Stimulated activated CD8-positive, alpha-beta memory T cell treated with anti-CD3 and anti-CD28 coated beads, Interleukin-4, amount 100 ng/mL, for 4 hours (primary cell): Measurements from ENCODE around the gene THBS1.

Experiments used
- DNase-seq, 2 donors: peaks; one replicate each; pipeline ENCODE4 v3.0.0-alpha.2; 2020; ENCODE audit warnings: low read depth in 2 of 2, low spot score in 1 of 2

The THBS1 gene

DNA sequence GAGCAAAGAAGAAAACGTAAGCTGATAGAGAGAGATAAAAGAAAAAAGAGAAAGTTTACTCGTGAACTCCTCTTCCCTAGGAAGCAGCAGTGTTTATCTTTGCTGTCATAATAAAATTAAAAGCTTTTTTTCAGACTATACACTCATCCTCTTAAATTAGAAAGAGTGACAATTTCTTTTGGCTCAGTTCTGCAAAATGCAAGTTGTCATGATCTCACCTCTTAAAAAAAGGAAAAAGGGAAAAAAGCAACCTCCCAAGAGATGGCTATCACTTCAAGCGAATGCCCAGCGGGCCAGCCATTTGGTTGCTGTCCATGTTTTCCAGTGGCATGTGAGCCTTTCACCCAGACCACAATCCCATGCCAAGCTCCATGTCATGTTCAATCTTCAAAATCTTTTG, 7.0 kb upstream of the THBS1 start:
- DNase-seq: no peak

- DNase-seq: no peak
Measured at GRCh38 chr15:39574427-39574826, 6.5 kb upstream of the THBS1 start.

GRCh38 chr15:39575180-39575579, 5.7 kb upstream of the THBS1 start:
- DNase-seq: no peak

- DNase-seq: no peak
Measured at GRCh38 chr15:39578851-39579486, 1.9 kb upstream of the THBS1 start.

- no peak for DNase-seq
Measured at GRCh38 chr15:39579487-39580116, 1.3 kb upstream of the THBS1 start.

DNA sequence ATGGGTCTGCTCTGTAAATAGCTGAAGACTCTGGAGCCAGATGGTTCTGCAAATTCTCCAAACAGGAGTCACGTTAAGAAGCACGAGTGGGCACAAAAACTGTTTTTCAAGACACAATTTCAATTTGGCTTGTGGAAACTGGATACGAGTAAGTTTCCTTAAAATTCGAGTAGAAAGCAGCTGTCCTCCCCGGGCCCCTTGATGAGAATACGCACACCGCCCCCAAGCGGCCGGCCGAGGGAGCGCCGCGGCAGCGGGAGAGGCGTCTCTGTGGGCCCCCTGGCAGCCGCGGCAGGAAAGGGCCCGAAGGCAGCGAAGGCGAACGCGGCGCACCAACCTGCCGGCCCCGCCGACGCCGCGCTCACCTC, 778 bp upstream of the THBS1 start:
- peak; percentile 66 to 77 for DNase-seq

DNA sequence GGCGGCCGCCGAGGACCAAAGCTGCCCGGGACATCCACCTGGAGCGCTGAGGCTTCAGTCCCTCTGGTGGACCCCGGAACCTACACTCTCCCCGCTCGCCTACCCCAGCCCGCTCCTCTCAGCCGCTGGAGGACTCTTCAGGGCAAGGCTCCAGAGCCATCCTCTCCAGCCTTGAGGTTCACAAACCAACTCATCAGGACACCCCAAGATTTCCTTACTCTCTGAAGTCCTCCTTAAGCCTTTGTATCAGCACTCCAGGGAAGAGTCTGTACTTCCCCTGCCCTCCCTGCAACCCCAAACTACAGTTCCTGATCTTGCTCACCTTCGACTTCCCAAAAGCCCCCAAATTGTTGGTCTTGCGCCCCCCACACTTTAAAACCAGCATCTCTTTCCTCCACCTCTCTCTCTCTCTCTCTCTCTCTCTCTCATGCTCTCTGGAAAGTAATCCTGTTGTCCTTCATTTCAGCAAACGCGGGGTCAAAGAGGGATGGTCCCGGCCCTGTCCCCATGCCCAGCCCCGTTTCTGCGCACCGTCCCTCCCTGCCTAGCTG, 438 bp downstream of the THBS1 start:
- no peak for DNase-seq

DNA sequence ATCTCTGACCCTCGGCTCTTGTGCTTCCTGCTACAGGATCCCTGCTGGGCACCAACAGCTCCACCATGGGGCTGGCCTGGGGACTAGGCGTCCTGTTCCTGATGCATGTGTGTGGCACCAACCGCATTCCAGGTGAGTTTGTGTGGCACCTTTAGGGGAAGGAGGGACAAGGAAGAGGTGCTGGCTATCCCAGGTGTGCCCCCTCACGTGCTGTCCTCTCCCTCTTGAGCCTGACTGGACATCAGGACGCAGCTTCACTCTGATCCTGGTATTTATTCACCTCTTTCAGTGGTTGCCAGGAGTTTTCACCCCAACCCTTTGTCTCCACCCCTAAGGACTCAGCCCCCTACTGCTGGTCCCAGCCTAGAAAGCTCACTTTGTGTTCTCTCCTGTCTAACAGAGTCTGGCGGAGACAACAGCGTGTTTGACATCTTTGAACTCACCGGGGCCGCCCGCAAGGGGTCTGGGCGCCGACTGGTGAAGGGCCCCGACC, 960 bp downstream of the THBS1 start:
- no peak for DNase-seq

DNA sequence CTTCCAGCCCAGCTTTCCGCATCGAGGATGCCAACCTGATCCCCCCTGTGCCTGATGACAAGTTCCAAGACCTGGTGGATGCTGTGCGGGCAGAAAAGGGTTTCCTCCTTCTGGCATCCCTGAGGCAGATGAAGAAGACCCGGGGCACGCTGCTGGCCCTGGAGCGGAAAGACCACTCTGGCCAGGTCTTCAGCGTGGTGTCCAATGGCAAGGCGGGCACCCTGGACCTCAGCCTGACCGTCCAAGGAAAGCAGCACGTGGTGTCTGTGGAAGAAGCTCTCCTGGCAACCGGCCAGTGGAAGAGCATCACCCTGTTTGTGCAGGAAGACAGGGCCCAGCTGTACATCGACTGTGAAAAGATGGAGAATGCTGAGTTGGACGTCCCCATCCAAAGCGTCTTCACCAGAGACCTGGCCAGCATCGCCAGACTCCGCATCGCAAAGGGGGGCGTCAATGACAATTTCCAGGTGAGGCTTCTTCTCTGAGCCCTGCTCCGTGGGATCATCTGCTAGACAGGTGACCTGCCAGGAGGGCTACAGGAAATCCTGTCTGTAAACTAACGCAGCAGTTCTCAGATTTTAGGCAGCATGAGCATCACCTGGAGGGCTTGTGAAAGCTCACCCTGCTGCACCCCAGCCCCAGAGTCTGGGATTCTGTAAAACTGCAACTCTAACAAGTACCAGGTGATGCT, 1.6 kb downstream of the THBS1 start:
- DNase-seq: no peak

DNA sequence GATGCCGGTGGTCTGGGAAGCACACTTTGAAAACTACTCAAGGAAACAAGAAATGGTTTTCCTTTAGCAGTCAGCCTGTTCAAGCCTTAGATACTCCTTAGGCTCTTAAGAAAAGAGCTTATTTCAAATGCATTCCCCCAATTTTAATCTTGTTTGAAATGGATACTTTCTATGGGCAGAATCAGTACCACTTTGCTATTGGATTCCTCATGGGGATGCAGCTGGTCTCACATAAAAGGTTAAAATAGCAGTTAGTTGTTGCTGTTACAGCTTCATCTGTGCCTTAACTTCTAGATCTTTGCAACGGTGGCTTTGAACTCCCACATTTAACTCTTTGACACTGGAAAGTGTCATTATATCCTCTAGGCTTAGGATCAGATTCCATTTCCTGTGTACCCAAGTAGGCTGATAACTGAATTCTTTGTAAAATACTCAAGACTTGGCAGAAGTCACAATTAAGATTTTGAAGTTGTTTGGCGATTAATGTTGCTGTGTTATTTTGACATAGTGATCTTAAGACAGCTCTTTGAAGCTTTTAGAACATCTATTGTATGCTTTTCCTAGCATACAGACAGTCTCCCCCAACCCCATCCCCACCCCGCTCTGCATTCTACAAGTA, 2.2 kb downstream of the THBS1 start:
- DNase-seq: no peak

GRCh38 chr15:39583596-39584265, 2.9 kb downstream of the THBS1 start:
- DNase-seq: no peak

DNA sequence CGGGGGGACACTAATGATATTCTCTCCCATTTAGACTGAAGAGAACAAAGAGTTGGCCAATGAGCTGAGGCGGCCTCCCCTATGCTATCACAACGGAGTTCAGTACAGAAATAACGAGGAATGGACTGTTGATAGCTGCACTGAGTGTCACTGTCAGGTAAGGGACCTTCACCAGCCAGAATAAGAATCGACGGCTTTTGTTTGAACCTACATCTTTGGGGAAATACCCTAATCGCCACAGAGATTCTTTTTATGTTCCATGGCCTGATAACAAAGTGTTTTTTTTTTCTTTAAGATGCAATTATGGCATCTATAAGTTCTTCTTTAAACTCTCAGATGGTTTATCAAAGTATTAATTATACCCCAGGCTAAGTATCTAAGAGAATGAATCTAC, 3.4 kb downstream of the THBS1 start:
- no peak for DNase-seq

GRCh38 chr15:39584662-39585388, 3.9 kb downstream of the THBS1 start:
- DNase-seq: no peak

DNA sequence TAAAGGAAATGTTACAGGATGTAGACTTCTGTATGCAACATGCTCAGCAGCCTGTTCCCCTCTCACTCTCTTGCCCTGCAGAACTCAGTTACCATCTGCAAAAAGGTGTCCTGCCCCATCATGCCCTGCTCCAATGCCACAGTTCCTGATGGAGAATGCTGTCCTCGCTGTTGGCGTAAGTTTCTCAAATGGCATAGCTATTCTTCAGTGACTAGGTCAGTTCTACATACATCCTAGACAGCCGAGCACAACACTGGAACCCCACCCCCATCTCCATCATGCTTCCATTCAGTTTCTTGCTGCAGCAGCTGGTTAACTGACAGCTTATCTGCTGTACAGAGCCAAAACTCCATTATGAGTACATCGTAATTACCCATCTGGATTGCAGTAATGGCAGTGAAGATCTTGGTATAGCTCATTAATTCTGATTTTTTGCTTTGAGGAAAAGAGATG, 4.5 kb downstream of the THBS1 start:
- DNase-seq: no peak

- DNase-seq: no peak
Measured at GRCh38 chr15:39585871-39586301, 5.0 kb downstream of the THBS1 start.

GRCh38 chr15:39586387-39587095, 5.7 kb downstream of the THBS1 start:
- DNase-seq: no peak

- no peak for DNase-seq
Measured at GRCh38 chr15:39587096-39587721, 6.3 kb downstream of the THBS1 start.

DNA sequence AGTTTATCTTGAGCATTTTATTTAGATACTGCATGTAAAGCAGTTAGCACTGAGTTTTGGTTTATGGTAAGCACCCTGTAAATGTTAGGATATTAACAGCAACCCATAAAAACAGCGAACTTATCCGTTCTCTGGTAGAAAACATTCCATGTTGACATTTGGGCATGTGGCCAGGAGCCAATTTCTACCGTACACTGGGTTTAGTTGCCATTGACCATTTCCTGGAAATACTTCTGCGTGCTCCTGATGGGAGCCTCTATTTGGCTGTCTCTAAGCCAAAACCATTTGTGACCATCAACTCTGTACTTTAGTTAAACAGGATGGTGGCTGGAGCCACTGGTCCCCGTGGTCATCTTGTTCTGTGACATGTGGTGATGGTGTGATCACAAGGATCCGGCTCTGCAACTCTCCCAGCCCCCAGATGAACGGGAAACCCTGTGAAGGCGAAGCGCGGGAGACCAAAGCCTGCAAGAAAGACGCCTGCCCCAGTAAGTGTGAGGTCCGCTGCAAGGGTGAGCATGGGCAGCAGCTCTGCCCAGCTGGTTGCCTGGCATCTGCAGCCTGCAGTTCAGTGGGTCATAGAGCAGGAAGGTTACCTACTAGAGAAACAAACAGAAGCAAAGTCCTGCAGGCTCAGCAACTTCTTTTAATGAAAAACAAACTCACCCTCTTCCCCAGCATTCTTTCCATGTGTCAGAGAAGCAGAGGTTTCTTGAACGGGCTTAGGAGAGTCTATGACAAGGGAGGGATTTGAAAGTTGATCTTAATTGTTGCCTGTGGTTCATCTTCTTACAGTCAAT, 7.1 kb downstream of the THBS1 start:
- DNase-seq: no peak
